Tibial nerve (tissue), 4 donors: ENCODE data around the gene RNF227.

Experiments
- CTCF ChIP-seq, 5 experiments: fragments of 200-600 bp in 3 of 5; fragments of 450-650 bp in 2 of 5; sonication (generic) in 3 of 5; IDR thresholded peaks; one replicate each; pipeline ENCODE4 v1.5.1; 2016 to 2019; ENCODE audit warnings: antibody characterized with exemption in 5 of 5, mild to moderate bottlenecking in 3 of 5, moderate library complexity in 2 of 5
- EP300 ChIP-seq, 2 donors: sonication (generic); formaldehyde crosslinking; IDR thresholded peaks; one replicate each; pipeline ENCODE4 v1.6.1; 2017; ENCODE audit warnings: antibody characterized with exemption in 2 of 2, mild to moderate bottlenecking in 1 of 2
- POLR2A ChIP-seq, 2 donors: fragments of 450-650 bp; IDR thresholded peaks; one replicate each; pipeline ENCODE4 v1.6.1; 2017; ENCODE audit warnings: antibody characterized with exemption in 2 of 2, mild to moderate bottlenecking in 2 of 2, moderate library complexity in 2 of 2

- TF ChIP-seq CTCF (IDR thresholded peaks at IDR 0.05), result no peak
- TF ChIP-seq POLR2A (IDR thresholded peaks at IDR 0.05), result no peak
- TF ChIP-seq EP300 (IDR thresholded peaks at IDR 0.05), result no peak
Observed at GRCh38 chr17:7878234-7878633, 37.9 kb downstream of the RNF227 start.
